Activated T-cell treated with anti-CD3 and anti-CD28 coated beads for 24 hours (primary cell): Measurements from ENCODE around the gene MS4A7.
"Not testable (repeated sequence)": the region's sequence is repeated elsewhere in the genome, so short reads cannot be mapped to it uniquely, and the experiment has no call there.

Experiments
- DNase-seq: peaks from one replicate; pipeline ENCODE4 v3.0.0-alpha.2; 2020; ENCODE audit warnings: low read depth

Gene MS4A7, protein sequence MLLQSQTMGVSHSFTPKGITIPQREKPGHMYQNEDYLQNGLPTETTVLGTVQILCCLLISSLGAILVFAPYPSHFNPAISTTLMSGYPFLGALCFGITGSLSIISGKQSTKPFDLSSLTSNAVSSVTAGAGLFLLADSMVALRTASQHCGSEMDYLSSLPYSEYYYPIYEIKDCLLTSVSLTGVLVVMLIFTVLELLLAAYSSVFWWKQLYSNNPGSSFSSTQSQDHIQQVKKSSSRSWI

GRCh38 chr11:60378354-60378753, at the start of gene MS4A7:
Gene MS4A7 (plus strand): TSS chr11:60378532. CDS start chr11:60383142, 4,610 bp downstream.
- no peak for DNase-seq

GRCh38 chr11:60332846-60333245, 45.5 kb upstream of the MS4A7 start:
- no peak for DNase-seq

- DNase-seq: peak; percentile 58
These were observed 44.2 kb upstream of the MS4A7 start for GRCh38 chr11:60334005-60334620.

DNA sequence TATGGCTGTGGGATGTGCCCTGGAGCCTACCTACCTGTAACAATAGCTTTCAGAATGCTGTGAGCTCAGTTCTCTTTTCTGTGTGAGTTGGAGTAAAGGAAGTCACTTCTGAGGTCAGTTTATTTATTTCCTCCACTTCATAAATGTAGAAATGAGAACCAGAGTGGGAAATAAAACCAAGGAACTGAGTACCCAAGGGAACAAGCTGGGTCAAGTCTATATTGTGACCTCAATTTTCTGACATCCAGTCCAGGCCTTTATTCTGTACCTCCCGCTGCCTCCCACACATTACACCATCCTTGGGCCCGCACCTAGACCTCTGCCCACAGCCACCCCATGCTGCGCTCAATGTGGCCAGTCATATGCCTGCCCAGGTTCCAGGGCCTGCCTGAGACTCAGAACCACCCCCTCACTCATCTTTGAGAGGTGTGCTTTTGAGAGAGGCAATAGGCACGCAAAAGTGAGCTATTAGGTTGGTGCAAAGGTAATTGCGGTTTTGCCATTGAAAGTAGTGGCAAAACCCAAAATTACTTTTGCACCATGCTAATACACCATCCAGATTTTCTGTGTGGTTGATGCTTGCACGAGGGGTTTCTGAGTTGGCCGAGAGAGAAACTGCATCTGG, 41.5 kb upstream of the MS4A7 start:
- no peak for DNase-seq

DNA sequence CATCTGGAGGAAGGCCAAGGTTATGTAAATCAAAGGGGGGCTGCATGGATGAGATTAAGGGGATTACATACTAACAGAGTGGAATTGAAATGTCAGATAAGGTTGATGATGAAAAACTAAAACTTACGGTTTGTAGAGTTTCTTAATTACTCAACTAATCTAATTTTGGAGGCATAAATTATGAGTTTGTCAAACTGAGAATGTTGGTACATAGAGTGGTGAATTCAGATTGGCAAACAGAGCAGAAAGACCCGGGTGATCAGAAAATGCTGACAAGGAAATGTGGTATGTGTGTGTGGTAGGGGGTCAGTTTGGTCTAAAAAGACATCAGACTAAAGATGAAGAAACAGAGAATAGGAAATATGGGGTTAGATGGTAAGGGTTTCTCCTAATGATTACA, 40.3 kb upstream of the MS4A7 start:
- DNase-seq: no peak

DNA sequence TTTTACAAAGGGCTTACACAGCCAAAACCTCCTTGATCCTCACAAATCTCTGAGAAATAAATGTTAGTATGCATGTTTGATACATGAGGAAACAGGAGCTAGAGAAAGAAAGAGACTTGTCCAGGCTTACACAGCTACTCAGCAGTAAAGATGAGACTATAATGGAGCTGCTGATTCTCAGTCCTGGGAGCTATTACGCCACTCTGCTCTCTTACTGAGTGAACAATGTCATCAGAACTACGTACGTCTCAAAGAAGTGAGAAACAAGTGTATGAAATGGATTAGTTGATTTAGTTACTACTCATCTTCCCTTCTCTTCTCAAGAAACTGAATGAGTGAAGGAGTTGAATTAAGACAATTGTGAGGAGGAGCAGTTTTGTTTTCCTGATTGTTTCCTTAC, 39.0 kb upstream of the MS4A7 start:
- no peak for DNase-seq

- no peak for DNase-seq
These were observed 35.1 kb upstream of the MS4A7 start for GRCh38 chr11:60343094-60343704.

GRCh38 chr11:60344146-60344545, 34.2 kb upstream of the MS4A7 start:
- DNase-seq: no peak

GRCh38 chr11:60345489-60345888, 32.8 kb upstream of the MS4A7 start:
- DNase-seq: no peak

- DNase-seq: no peak
These were observed 31.1 kb upstream of the MS4A7 start for GRCh38 chr11:60347084-60347797.

GRCh38 chr11:60348116-60348515, 30.2 kb upstream of the MS4A7 start:
- DNase-seq: no peak

DNA sequence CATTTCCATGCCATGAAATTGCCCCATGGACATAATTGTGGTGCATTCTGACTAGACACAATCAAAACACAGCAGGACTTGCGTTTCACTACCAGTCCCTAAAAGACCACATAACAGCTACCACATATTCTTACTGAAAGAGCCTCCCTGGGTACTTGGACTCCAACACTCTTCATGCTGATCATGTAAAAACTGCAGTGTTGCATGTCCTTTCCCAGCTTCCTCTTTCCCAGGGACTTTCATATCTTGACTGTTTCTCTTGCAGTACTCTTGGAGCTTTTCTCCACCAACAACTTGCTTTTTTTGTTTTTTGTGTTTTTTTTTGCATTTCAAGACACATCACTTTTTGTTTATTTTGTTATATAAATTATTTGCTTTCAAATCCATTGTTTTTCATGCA, 28.3 kb upstream of the MS4A7 start:
- DNase-seq: no peak

DNA sequence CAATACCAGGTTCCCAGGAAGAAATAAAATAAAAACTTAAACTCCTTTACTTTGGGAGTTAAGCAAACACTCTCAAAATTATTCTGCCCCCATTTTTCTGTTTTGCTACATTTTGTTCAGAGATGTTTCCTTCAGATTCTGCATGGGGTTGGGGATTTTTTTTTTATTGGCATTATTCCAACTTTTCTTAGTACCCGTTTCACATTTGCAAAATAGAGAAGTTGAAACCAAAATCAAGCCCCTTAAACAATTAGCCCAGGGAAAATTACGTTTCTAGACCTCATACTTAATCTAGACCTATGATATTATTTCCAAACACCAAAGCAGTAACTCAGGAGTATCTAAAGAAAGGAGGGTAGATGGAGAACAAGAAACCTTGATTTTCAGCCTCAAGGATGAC, 20.6 kb upstream of the MS4A7 start:
- no peak for DNase-seq

DNA sequence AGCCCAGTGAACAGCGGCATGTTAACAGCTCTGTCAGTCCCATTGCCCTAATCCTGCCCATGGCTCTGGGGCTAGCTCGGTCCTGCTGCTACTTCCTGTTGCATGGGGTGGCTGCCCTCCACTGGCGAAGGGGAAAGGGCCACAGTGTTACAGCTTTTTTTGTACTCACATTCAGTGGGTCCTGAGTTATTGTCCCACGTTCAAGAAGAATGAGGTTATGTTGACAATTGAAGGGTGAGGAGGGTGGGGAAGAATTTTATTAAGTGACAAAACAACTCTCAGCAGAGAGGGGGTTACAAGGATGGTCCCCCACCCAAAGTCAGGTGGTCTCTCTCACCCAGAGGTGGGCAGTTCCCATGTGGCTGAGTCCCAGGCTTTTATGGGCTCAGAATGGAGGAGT, 17.7 kb upstream of the MS4A7 start:
- DNase-seq: no peak

DNA sequence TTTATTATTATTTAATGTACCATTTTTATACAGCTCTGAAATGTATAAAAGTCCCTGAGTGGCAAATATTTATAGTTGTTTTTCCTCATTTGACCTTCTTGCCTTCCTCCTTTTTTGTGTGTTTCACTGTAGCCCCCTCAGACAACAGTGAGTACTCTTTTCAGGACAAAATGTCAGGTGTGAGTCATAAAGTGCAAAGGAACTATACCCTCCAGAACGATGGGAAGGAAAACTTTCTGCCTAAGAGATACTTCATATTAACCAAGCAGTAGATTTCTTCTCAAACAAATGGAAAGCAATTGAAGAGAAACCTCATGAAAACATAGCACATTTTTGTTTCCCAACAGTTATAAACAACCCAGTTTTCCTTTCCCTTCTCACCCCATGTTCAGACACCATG, 16.1 kb upstream of the MS4A7 start:
- no peak for DNase-seq

DNA sequence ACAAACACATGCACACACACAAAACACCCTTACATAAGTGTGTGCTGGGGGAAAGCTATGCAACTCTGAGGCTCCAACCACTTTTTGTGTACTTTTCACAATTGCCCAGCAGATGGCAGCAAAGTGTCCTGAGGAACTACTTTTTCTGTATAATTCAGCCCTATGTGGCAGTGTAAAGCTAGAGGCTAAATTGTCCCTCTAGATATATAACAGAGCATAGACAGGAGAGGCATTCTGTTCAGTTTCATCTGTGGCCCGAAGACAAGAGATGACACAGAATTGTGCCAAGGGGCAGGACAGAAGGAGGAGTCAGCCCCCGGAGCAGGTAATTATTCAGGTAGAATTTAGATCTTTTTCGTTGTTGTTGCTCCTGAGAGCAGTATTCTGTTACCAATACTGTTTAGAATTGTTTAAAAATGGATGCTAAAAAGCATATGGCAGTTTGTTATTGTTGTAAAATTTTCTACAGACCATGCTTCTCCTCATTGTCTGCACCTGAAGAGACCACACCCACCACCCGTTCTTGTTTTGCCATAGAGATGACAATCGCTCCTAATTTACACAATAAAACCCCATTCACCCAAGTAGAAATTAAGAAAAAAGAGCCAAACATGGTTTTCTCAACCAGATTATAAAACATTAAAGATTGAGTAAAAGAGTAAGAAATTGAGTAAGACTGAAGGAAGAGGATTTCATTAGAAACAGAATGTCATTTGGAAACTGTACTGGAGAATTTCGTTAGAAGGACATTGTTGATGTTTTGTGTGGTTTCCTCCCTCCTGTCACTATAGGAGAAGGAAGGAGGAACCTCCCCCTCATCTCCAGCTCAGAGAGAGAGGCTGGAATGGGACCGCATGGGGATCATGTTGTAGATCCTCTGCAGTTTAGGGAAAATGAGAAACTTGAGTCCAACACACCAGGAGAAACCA, 14.5 kb upstream of the MS4A7 start:
- peak; percentile 52 for DNase-seq

- DNase-seq: not testable (repeated sequence)
These were observed 11.9 kb upstream of the MS4A7 start for GRCh38 chr11:60366262-60366904.

DNA sequence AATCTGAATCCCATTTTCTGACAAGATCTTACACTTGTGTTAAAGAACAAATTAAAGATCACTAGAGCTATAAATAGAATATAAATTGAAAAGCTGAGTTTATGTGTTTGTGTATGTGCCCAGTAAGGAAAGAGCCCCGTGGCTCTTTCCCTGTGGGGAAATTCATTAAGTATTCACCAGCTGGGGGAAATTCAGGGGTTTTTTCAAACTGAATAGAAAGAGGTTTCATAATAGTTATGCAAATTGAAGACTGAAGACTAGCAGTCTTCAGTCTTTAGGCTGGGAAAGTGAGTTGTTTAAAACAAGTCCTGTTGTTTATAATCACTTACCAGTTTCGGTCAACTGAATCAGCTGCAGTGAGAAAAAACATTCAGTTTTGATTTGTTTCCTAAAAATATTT, 11.3 kb upstream of the MS4A7 start:
- no peak for DNase-seq

DNA sequence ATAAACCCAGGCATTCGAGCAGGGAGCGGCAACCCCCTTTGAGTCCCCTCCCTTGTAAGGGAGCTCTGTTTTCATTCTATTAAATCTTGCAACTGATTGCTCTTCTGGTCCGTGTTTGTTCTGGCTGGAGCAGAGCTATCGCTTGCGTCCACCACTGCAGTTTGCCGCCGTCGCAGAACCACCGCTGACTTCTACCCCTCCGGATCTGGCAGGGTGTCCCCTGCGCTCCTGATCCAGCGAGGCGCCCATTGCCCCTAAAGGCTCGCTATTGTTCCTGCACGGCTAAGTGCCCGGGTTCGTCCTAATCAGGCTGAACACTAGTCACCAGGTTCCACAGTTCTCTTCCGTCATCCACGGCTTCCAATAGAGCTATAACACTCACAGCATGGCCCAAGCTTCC, 10.4 kb upstream of the MS4A7 start:
- no peak for DNase-seq

GRCh38 chr11:60370252-60370810, 8.0 kb upstream of the MS4A7 start:
- DNase-seq: no peak
